Fibroblast of lung (primary cell): ENCODE results near the gene NHSL1.

ENCODE experiments used
- EZH2 ChIP-seq: IDR thresholded peaks from 2 replicates; pipeline ENCODE4 v1.5.1; 2012; ENCODE audit warnings: low read length, control low read depth, mild to moderate bottlenecking; ENCODE audit errors: missing control alignments
- TF ChIP-seq, protein P1 (sequence below), 2 donors: IDR thresholded peaks in 1 of 2; conservative IDR thresholded peaks in 1 of 2; 1 replicate in 1 of 2; 2 replicates in 1 of 2; pipeline ENCODE4 v1.5.1; 2011 to 2012; ENCODE audit warnings: low read length in 2 of 2, control low read depth in 1 of 2, inconsistent platforms in 1 of 2, low read depth in 1 of 2, mild to moderate bottlenecking in 1 of 2

DNA sequence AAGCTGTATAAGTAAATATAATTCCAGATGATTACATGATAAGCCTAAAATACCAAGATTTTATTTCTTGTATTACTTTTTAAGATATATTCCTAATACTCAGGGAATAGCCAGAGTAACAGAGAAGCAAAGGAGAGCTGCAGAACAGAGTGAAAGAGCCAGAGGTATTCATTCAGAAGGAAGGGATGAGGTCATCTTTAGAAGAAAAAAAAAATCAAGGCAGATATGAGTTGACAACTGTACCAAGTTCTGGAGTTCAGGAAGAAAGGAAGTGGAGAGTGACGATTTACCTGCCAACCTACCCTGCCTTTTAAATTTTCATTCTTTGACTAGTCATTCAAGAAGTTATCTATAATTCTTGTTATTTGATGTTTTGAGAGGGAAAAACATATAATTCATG lies 28.8 kb upstream of the NHSL1 start:
- TF ChIP-seq, protein P1, sequence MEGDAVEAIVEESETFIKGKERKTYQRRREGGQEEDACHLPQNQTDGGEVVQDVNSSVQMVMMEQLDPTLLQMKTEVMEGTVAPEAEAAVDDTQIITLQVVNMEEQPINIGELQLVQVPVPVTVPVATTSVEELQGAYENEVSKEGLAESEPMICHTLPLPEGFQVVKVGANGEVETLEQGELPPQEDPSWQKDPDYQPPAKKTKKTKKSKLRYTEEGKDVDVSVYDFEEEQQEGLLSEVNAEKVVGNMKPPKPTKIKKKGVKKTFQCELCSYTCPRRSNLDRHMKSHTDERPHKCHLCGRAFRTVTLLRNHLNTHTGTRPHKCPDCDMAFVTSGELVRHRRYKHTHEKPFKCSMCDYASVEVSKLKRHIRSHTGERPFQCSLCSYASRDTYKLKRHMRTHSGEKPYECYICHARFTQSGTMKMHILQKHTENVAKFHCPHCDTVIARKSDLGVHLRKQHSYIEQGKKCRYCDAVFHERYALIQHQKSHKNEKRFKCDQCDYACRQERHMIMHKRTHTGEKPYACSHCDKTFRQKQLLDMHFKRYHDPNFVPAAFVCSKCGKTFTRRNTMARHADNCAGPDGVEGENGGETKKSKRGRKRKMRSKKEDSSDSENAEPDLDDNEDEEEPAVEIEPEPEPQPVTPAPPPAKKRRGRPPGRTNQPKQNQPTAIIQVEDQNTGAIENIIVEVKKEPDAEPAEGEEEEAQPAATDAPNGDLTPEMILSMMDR (conservative IDR thresholded peaks at IDR 0.05 in 1 of 2, IDR thresholded peaks at IDR 0.05 in 1 of 2; ENCODE audit: low read depth in 1 of 2, low read length in 2 of 2): no peak
- no peak for TF ChIP-seq EZH2
